Sigmoid colon (tissue), 7 donors: ENCODE data around the gene PHKB. TPM values are rescaled to one million over a fixed set of nuclear protein-coding genes. Genes with fewer than 3 reads are reported as not detected.

Experiments
- DNase-seq: peaks from one replicate; pipeline ENCODE4 v3.0.0-alpha.2; 2019
- H3K27ac ChIP-seq, 4 donors: fragments of 200-600 bp; sonication (generic); one replicate each; pipeline ENCODE4 v1.5.1; 2016 to 2019; ENCODE audit warnings: mild to moderate bottlenecking in 1 of 4
- H3K27me3 ChIP-seq, 3 donors: fragments of 200-600 bp; sonication (generic); one replicate each; pipeline ENCODE4 v1.5.1; 2019; ENCODE audit warnings: mild to moderate bottlenecking in 1 of 3
- H3K36me3 ChIP-seq, 4 donors: fragments of 200-600 bp; sonication (generic); one replicate each; pipeline ENCODE4 v1.5.1; 2016 to 2019
- H3K4me1 ChIP-seq, 4 donors: fragments of 200-600 bp; sonication (generic); one replicate each; pipeline ENCODE4 v1.5.1; 2017 to 2019
- H3K4me3 ChIP-seq, 4 donors: fragments of 200-600 bp; sonication (generic); one replicate each; pipeline ENCODE4 v1.5.1; 2017 to 2019; ENCODE audit warnings: mild to moderate bottlenecking in 2 of 4, moderate library complexity in 1 of 4
- H3K9me3 ChIP-seq, 4 donors: fragments of 200-600 bp in 3 of 4; sonication (generic) in 3 of 4; one replicate each; pipeline versions ENCODE4 v1.5.1 to v1.6.1; 2013 to 2019
- CTCF ChIP-seq, 4 experiments: fragments of 450-650 bp in 3 of 4; fragments of 200-600 bp in 1 of 4; IDR thresholded peaks; one replicate each; pipeline ENCODE4 v1.5.1; 2016 to 2019; ENCODE audit warnings: antibody characterized with exemption in 4 of 4, mild to moderate bottlenecking in 3 of 4, moderate library complexity in 2 of 4
- EP300 ChIP-seq, 4 donors: sonication (generic); formaldehyde crosslinking; IDR thresholded peaks; one replicate each; pipeline ENCODE4 v1.6.1; 2017; ENCODE audit warnings: antibody characterized with exemption in 4 of 4
- POLR2A ChIP-seq, 2 donors: fragments of 450-650 bp; IDR thresholded peaks; one replicate each; pipeline ENCODE4 v1.6.1; 2016; ENCODE audit warnings: antibody characterized with exemption in 2 of 2, mild to moderate bottlenecking in 2 of 2, moderate library complexity in 2 of 2
- POLR2AphosphoS5 ChIP-seq, 4 donors: sonication (generic); formaldehyde crosslinking; IDR thresholded peaks; one replicate each; pipeline ENCODE4 v1.6.1; 2017; ENCODE audit warnings: antibody characterized with exemption in 4 of 4
- WGBS, 2 donors: extraction: QIAGEN DNeasy Blood & Tissue Kit; methylation state at CpG; one replicate each; pipeline ENCODE4 v1.1.7; 2013; 5-methylcytosine and 5-hydroxymethylcytosine counted together
- intact Hi-C: fragments of 100-400 bp; cut with DNase I; formaldehyde crosslinking; loops from one replicate; pipeline ENCODE4 v1.15.1; 2023
- polyA plus RNA-seq, 3 donors: library from polyadenylated mRNA; stranded (reverse); fragments of 200-250 nt; gene quantifications; one replicate each; pipeline ENCODE4 v1.2.3, GENCODE V29; 2013
- total RNA-seq, 4 donors: library from RNA; depleted of rRNA; stranded (reverse); fragments of >200 nt; gene quantifications; one replicate each; pipeline ENCODE4 v1.1.0, GENCODE V29; 2016
- donor health status: healthy with polysubstance abuse.
- donor health status: Bipolar disorder and iron deficiency.
- donor health status: healthy.

Gene PHKB
- total and polyA plus RNA-seq, 7 donors = 24.6 to 95.6 (median 60.5) TPM

- Histone ChIP-seq H3K9me3 (no peaks in the 10 kb centered on the region), H3K27me3 (no peaks in the 10 kb centered on the region), H3K36me3 (no peaks in the 10 kb centered on the region), H3K4me3 (no peak overlapping the region), H3K4me1 (peaks cover 0 to 10% (median 1%) of the 10 kb centered on the region in 4 donors), H3K27ac (no peak overlapping the region)
- no peak for TF ChIP-seq POLR2A (IDR thresholded peaks at IDR 0.05)
- TF ChIP-seq EP300 (IDR thresholded peaks at IDR 0.05) = no peak
- TF ChIP-seq POLR2AphosphoS5 (IDR thresholded peaks at IDR 0.05) = no peak
- TF ChIP-seq CTCF (IDR thresholded peaks at IDR 0.05) = no peak
- 35 to 47% methylated on average over 6 of the region's 6 CpGs for WGBS, 2 donors
- intact Hi-C loops = no loop called here
- DNase-seq = no peak
Measured at GRCh38 chr16:47713225-47713595, 252.1 kb downstream of the PHKB start.

- Histone ChIP-seq H3K27me3 (no peaks in the 10 kb centered on the region), H3K4me3 (no peak overlapping the region), H3K9me3 (no peaks in the 10 kb centered on the region), H3K27ac (no peak overlapping the region), H3K36me3 (no peaks in the 10 kb centered on the region), H3K4me1 (peaks cover 0 to 10% (median 1%) of the 10 kb centered on the region in 4 donors)
- intact Hi-C loops = no loop called here
- DNase-seq = no peak
- TF ChIP-seq POLR2A (IDR thresholded peaks at IDR 0.05) (no peak), POLR2AphosphoS5 (IDR thresholded peaks at IDR 0.05) (no peak), CTCF (IDR thresholded peaks at IDR 0.05) (no peak), EP300 (IDR thresholded peaks at IDR 0.05) (no peak)
- WGBS, 2 donors = 62 to 82% methylated on average over 2 of the region's 2 CpGs
Measured at GRCh38 chr16:47715442-47716083, 254.4 kb downstream of the PHKB start.

GRCh38 chr16:47716571-47716970, 255.4 kb downstream of the PHKB start:
- DNase-seq = no peak
- 94% methylated on average over 5 of the region's 5 CpGs for whole genome bisulfite sequencing, 2 donors
- no peaks in the 10 kb centered on the region for H3K36me3 ChIP-seq
- H3K27me3 ChIP-seq = no peaks in the 10 kb centered on the region
- peaks cover 0 to 10% (median 1%) of the 10 kb centered on the region in 4 donors for H3K4me1 ChIP-seq
- TF ChIP-seq EP300 (IDR thresholded peaks at IDR 0.05) (no peak), POLR2AphosphoS5 (IDR thresholded peaks at IDR 0.05) (no peak), CTCF (IDR thresholded peaks at IDR 0.05) (no peak), POLR2A (IDR thresholded peaks at IDR 0.05) (no peak)
- no peak overlapping the region for H3K4me3 ChIP-seq
- no peak overlapping the region for H3K27ac ChIP-seq
- no peaks in the 10 kb centered on the region for H3K9me3 ChIP-seq
- intact Hi-C loops = no loop called here

- TF ChIP-seq CTCF (IDR thresholded peaks at IDR 0.05) = no peak
- no peak for TF ChIP-seq POLR2AphosphoS5 (IDR thresholded peaks at IDR 0.05)
- no peak for TF ChIP-seq POLR2A (IDR thresholded peaks at IDR 0.05)
- no peak for TF ChIP-seq EP300 (IDR thresholded peaks at IDR 0.05)
- 85 to 88% methylated on average over 4 of the region's 4 CpGs for WGBS, 2 donors
- DNase-seq = no peak
- H3K4me3 ChIP-seq = no peak overlapping the region
- no peak overlapping the region for H3K27ac ChIP-seq
- no peaks in the 10 kb centered on the region for H3K4me1 ChIP-seq
- intact Hi-C loops = no loop called here
- H3K9me3 ChIP-seq = no peaks in the 10 kb centered on the region
- H3K36me3 ChIP-seq = no peaks in the 10 kb centered on the region
- H3K27me3 ChIP-seq = no peaks in the 10 kb centered on the region
Measured at GRCh38 chr16:47719713-47720112, 258.6 kb downstream of the PHKB start.
